ENCODE results near the gene DUSP23.

Gene DUSP23

GRCh38 chr1:159786465-159786864, 5.7 kb downstream of the DUSP23 start:
- Histone ChIP-seq H2AFZ (ENCODE audit: low read depth, low read length, severe bottlenecking) (no peak overlapping the region), H3K9ac (ENCODE audit: low read length) (no peak overlapping the region)

GRCh38 chr1:159786966-159787365, 6.2 kb downstream of the DUSP23 start:
- Histone ChIP-seq H3K9ac (ENCODE audit: low read length) (no peak overlapping the region), H4K20me1 (ENCODE audit: low read depth, low read length) (no peaks in the 10 kb centered on the region), H2AFZ (ENCODE audit: low read depth, low read length, severe bottlenecking) (no peak overlapping the region), H3K79me2 (ENCODE audit: insufficient read depth, low read length) (no peaks in the 10 kb centered on the region), H3K4me3 (ENCODE audit: insufficient read depth, low read length, poor library complexity, severe bottlenecking) (no peak overlapping the region), H3K9me2 (replicated peaks; ENCODE audit: insufficient read depth, low read length) (no peaks in the 10 kb centered on the region), H3K9me3 (ENCODE audit: insufficient read depth, low read length) (no peaks in the 10 kb centered on the region), H3F3A (ENCODE audit: insufficient read depth) (no peaks in the 10 kb centered on the region), H3K4me2 (ENCODE audit: low read depth, low read length, poor library complexity, severe bottlenecking) (no peak overlapping the region), H3K36me3 (ENCODE audit: low read length) (no peaks in the 10 kb centered on the region), H3K27ac (ENCODE audit: low read depth, low read length) (no peak overlapping the region), H3K27me3 (ENCODE audit: low read length) (no peaks in the 10 kb centered on the region)
- TF ChIP-seq, protein P1, sequence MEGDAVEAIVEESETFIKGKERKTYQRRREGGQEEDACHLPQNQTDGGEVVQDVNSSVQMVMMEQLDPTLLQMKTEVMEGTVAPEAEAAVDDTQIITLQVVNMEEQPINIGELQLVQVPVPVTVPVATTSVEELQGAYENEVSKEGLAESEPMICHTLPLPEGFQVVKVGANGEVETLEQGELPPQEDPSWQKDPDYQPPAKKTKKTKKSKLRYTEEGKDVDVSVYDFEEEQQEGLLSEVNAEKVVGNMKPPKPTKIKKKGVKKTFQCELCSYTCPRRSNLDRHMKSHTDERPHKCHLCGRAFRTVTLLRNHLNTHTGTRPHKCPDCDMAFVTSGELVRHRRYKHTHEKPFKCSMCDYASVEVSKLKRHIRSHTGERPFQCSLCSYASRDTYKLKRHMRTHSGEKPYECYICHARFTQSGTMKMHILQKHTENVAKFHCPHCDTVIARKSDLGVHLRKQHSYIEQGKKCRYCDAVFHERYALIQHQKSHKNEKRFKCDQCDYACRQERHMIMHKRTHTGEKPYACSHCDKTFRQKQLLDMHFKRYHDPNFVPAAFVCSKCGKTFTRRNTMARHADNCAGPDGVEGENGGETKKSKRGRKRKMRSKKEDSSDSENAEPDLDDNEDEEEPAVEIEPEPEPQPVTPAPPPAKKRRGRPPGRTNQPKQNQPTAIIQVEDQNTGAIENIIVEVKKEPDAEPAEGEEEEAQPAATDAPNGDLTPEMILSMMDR (IDR thresholded peaks at IDR 0.05; ENCODE audit: insufficient read depth, low read length, poor library complexity, severe bottlenecking) = no peak
- TF ChIP-seq EZH2phosphoT487 (conservative IDR thresholded peaks at IDR 0.05; ENCODE audit: low read length) = no peak

More at GRCh38 chr1:159786465-159786864, 5.7 kb downstream of the DUSP23 start:
- Histone ChIP-seq H3K9me2 (replicated peaks; ENCODE audit: insufficient read depth, low read length) (no peaks in the 10 kb centered on the region), H3K4me2 (ENCODE audit: low read depth, low read length, poor library complexity, severe bottlenecking) (no peak overlapping the region), H3F3A (ENCODE audit: insufficient read depth) (no peaks in the 10 kb centered on the region), H3K9me3 (ENCODE audit: insufficient read depth, low read length) (no peaks in the 10 kb centered on the region), H4K20me1 (ENCODE audit: low read depth, low read length) (no peaks in the 10 kb centered on the region), H3K79me2 (ENCODE audit: insufficient read depth, low read length) (no peaks in the 10 kb centered on the region), H3K36me3 (ENCODE audit: low read length) (no peaks in the 10 kb centered on the region), H3K4me3 (ENCODE audit: insufficient read depth, low read length, poor library complexity, severe bottlenecking) (no peak overlapping the region), H3K27me3 (ENCODE audit: low read length) (no peaks in the 10 kb centered on the region), H3K27ac (ENCODE audit: low read depth, low read length) (no peak overlapping the region)
- TF ChIP-seq EZH2phosphoT487 (conservative IDR thresholded peaks at IDR 0.05; ENCODE audit: low read length) = no peak
- TF ChIP-seq, protein P1 (IDR thresholded peaks at IDR 0.05; ENCODE audit: insufficient read depth, low read length, poor library complexity, severe bottlenecking) = no peak

GRCh38 chr1:159790237-159790917, 9.6 kb downstream of the DUSP23 start:
- H3K9me2 ChIP-seq (replicated peaks; ENCODE audit: insufficient read depth, low read length) = no peaks in the 10 kb centered on the region
- no peak overlapping the region for H2AFZ ChIP-seq (ENCODE audit: low read depth, low read length, severe bottlenecking)
- H3K4me3 ChIP-seq (ENCODE audit: insufficient read depth, low read length, poor library complexity, severe bottlenecking) = no peak overlapping the region
- H3K79me2 ChIP-seq (ENCODE audit: insufficient read depth, low read length) = no peaks in the 10 kb centered on the region
- no peak overlapping the region for H3K27ac ChIP-seq (ENCODE audit: low read depth, low read length)
- H3K4me2 ChIP-seq (ENCODE audit: low read depth, low read length, poor library complexity, severe bottlenecking) = no peak overlapping the region
- no peaks in the 10 kb centered on the region for H4K20me1 ChIP-seq (ENCODE audit: low read depth, low read length)
- no peak overlapping the region for H3K9ac ChIP-seq (ENCODE audit: low read length)
- H3F3A ChIP-seq (ENCODE audit: insufficient read depth) = no peaks in the 10 kb centered on the region
- H3K9me3 ChIP-seq (ENCODE audit: insufficient read depth, low read length) = no peaks in the 10 kb centered on the region
- TF ChIP-seq EZH2phosphoT487 (conservative IDR thresholded peaks at IDR 0.05; ENCODE audit: low read length) = no peak
- TF ChIP-seq, protein P1 (IDR thresholded peaks at IDR 0.05; ENCODE audit: insufficient read depth, low read length, poor library complexity, severe bottlenecking) = peak; percentile 58
- no peaks in the 10 kb centered on the region for H3K27me3 ChIP-seq (ENCODE audit: low read length)
- H3K36me3 ChIP-seq (ENCODE audit: low read length) = no peaks in the 10 kb centered on the region
